CD4-positive, alpha-beta T cell (primary cell): ENCODE data around the gene DNAJC8. TPM values are rescaled to one million over a fixed set of nuclear protein-coding genes. Genes with fewer than 3 reads are reported as not detected.

Source experiments
- ATAC-seq: fragments of 200-7000 bp; cut with Tn5 transposase; one replicate; pipeline ENCODE4 v1.10.0; 2022; ENCODE audit warnings: mild to moderate bottlenecking; ENCODE audit not compliant: poor library complexity
- CTCF ChIA-PET: fragments of 350-600 bp; sonication (Branson Sonifier 250); formaldehyde crosslinking; loops from one replicate; lab custom pipeline; 2021; ENCODE audit warnings: antibody characterized with exemption, inconsistent platforms; lab: Charles Lee
- POLR2A ChIA-PET: fragments of 350-600 bp; sonication (Branson Sonifier 250); formaldehyde crosslinking; loops from one replicate; lab custom pipeline; 2021; ENCODE audit warnings: antibody characterized with exemption, inconsistent platforms; lab: Charles Lee
- DNase-seq, 14 experiments: peaks; one replicate each; pipeline ENCODE4 v3.0.0-alpha.2; 2013 to 2020; ENCODE audit warnings: mixed read lengths in 2 of 14
- H3K27ac ChIP-seq, 2 donors: one replicate each; pipeline versions ENCODE4 v1.5.1 to v1.7.0; 2013; ENCODE audit warnings: low read length in 2 of 2, low read depth in 1 of 2, mild to moderate bottlenecking in 1 of 2
- H3K27me3 ChIP-seq, 2 experiments: 1 replicate in 1 of 2; 2 replicates in 1 of 2; pipeline versions ENCODE4 v1.6.1 to v1.7.0; 2013; ENCODE audit warnings: low read length in 2 of 2, control low read depth in 1 of 2, mild to moderate bottlenecking in 1 of 2, moderate library complexity in 1 of 2; ENCODE audit not compliant: insufficient read depth in 2 of 2, control insufficient read depth in 1 of 2
- H3K36me3 ChIP-seq: one replicate; pipeline ENCODE4 v1.6.1; 2013; ENCODE audit warnings: low read length, control low read depth; ENCODE audit not compliant: insufficient read depth
- H3K4me1 ChIP-seq: one replicate; pipeline ENCODE4 v1.6.1; 2013; ENCODE audit warnings: low read length, control low read depth; ENCODE audit not compliant: insufficient read depth
- H3K4me3 ChIP-seq: one replicate; pipeline ENCODE4 v1.5.1; 2013; ENCODE audit warnings: mild to moderate bottlenecking, low read length, moderate library complexity
- H3K9me3 ChIP-seq, 2 experiments: 1 replicate in 1 of 2; 2 replicates in 1 of 2; pipeline versions ENCODE4 v1.6.1 to v1.7.0; 2013; ENCODE audit warnings: low read length in 2 of 2, mild to moderate bottlenecking in 2 of 2, control low read depth in 1 of 2, moderate library complexity in 1 of 2; ENCODE audit not compliant: control insufficient read depth in 1 of 2, insufficient read depth in 1 of 2
- H3K27ac Mint-ChIP-seq: one replicate; pipeline ENCODE4 v1.8.0; 2020; ENCODE audit warnings: mixed read lengths
- H3K27me3 Mint-ChIP-seq: one replicate; pipeline ENCODE4 v1.8.0; 2021; ENCODE audit warnings: mixed read lengths
- H3K36me3 Mint-ChIP-seq: one replicate; pipeline ENCODE4 v1.8.0; 2021; ENCODE audit warnings: low read depth, mixed read lengths
- H3K4me1 Mint-ChIP-seq: one replicate; pipeline ENCODE4 v1.8.0; 2021; ENCODE audit warnings: low read depth, mixed read lengths
- H3K4me3 Mint-ChIP-seq: one replicate; pipeline ENCODE4 v1.8.0; 2020; ENCODE audit warnings: mild to moderate bottlenecking, mixed read lengths
- H3K9me3 Mint-ChIP-seq: one replicate; pipeline ENCODE4 v1.8.0; 2020; ENCODE audit warnings: mixed read lengths
- CTCF ChIP-seq: fragments of 200-600 bp; IDR thresholded peaks from one replicate; pipeline ENCODE4 v1.8.0; 2022; ENCODE audit warnings: antibody characterized with exemption, mild to moderate bottlenecking
- intact Hi-C, 2 experiments: fragments of 100-400 bp; cut with DNase I in 1 of 2; cut with micrococcal nuclease in 1 of 2; formaldehyde crosslinking; loops; one replicate each; pipeline versions ENCODE4 v1.15.1 to v1.9.0; 2023 to 2025; cut with DNase I, micrococcal nuclease
- total RNA-seq, 174 experiments: library from RNA in 2 of 174; stranded (reverse) in 2 of 174; gene quantifications; one replicate each; pipeline ENCODE4 v1.2.3 and lab custom pipeline; 2021 to 2026

DNAJC8 gene
- total RNA-seq, 2 experiments from 2014 or later: 56.3 to 56.9 TPM

- H3K4me1 Mint-ChIP-seq: peaks cover 49% of the 10 kb centered on the region
- no peaks in the 10 kb centered on the region for H3K27me3 ChIP-seq
- DNase-seq: peak; percentile 70 to 91 (median 78)
- H3K27me3 Mint-ChIP-seq: no peaks in the 10 kb centered on the region
- no peaks in the 10 kb centered on the region for H3K9me3 Mint-ChIP-seq
- ChIA-PET CTCF (interaction anchor here (0.6 to 3.0 kb wide), 26 partner anchors 10 to 628 kb away, joined by 3 to 47 read pairs (median 4); partner anchors contain the start of genes ATP5IF1, MED18, PHACTR4 and SESN2), POLR2A (interaction anchor here (0.6 to 7.1 kb wide), 16 partner anchors 10 to 400 kb away, joined by 3 to 131 read pairs (median 4); partner anchors contain the start of genes ATP5IF1, DNAJC8, MED18 and RCC1)
- peaks cover 54% of the 10 kb centered on the region for H3K4me1 ChIP-seq
- ATAC-seq: peak; percentile 23
- H3K9me3 ChIP-seq: no peaks in the 10 kb centered on the region
- H3K27ac Mint-ChIP-seq: peak overlapping the region; percentile 86
- intact Hi-C loops: loop anchor here (1.0 to 10.0 kb wide), 13 partner anchors 8 to 934 kb away; partner anchors contain the start of genes MED18 (in 1 of the 2), PHACTR4 (in 1 of the 2), RCC1 (in 1 of the 2) and RNU11 (in 1 of the 2)
- H3K36me3 ChIP-seq: no peaks in the 10 kb centered on the region
- peak; percentile 92 for TF ChIP-seq CTCF
- peak overlapping the region; percentile 78 for H3K4me3 ChIP-seq
- peak overlapping the region; percentile 80 to 99 for H3K27ac ChIP-seq
- H3K36me3 Mint-ChIP-seq: no peaks in the 10 kb centered on the region
- peak overlapping the region; percentile 87 for H3K4me3 Mint-ChIP-seq
These were observed 15.6 kb upstream of the DNAJC8 start for GRCh38 chr1:28248273-28249012.

GRCh38 chr1:28247612-28248272 lies 14.9 kb upstream of the DNAJC8 start:
- H3K4me1 ChIP-seq: peaks cover 61% of the 10 kb centered on the region
- H3K36me3 ChIP-seq: no peaks in the 10 kb centered on the region
- TF ChIP-seq CTCF: no peak
- no peaks in the 10 kb centered on the region for H3K9me3 ChIP-seq
- intact Hi-C loops: loop anchor here (1.0 to 10.0 kb wide), 17 partner anchors 9 to 935 kb away; partner anchors contain the start of genes DNAJC8 (in 1 of the 2), MED18 (in 1 of the 2), PHACTR4 (in 1 of the 2) and RCC1 (in 1 of the 2)
- DNase-seq (peak in 3 of 14 experiments; percentile 22 to 49 (median 48)), ATAC-seq (no peak)
- no peaks in the 10 kb centered on the region for H3K9me3 Mint-ChIP-seq
- no peaks in the 10 kb centered on the region for H3K36me3 Mint-ChIP-seq
- ChIA-PET POLR2A (interaction anchor here (0.7 to 7.1 kb wide), 10 partner anchors 11 to 395 kb away, joined by 3 to 131 read pairs (median 6); partner anchors contain the start of genes ATP5IF1, DNAJC8, EYA3 and MED18), CTCF (interaction anchor here (0.7 to 3.0 kb wide), 23 partner anchors 10 to 629 kb away, joined by 3 to 47 read pairs (median 5); partner anchors contain the start of genes ATP5IF1, MED18, PHACTR4 and SESN2)
- peaks cover 55% of the 10 kb centered on the region for H3K4me1 Mint-ChIP-seq
- H3K4me3 ChIP-seq: peak overlapping the region; percentile 78
- H3K27ac ChIP-seq: peak overlapping the region; percentile 80 to 99
- H3K27me3 Mint-ChIP-seq: no peaks in the 10 kb centered on the region
- H3K4me3 Mint-ChIP-seq: peak overlapping the region; percentile 87
- no peaks in the 10 kb centered on the region for H3K27me3 ChIP-seq
- H3K27ac Mint-ChIP-seq: peak overlapping the region; percentile 86

GRCh38 chr1:28246427-28246832 lies 13.6 kb upstream of the DNAJC8 start:
- ATAC-seq (peak; percentile 43), DNase-seq (peak in 7 of 14 experiments; percentile 16 to 93 (median 47))
- H3K9me3 ChIP-seq: no peaks in the 10 kb centered on the region
- Mint-ChIP-seq H3K4me1 (peaks cover 56% of the 10 kb centered on the region), H3K9me3 (no peaks in the 10 kb centered on the region), H3K27me3 (no peaks in the 10 kb centered on the region), H3K4me3 (peak overlapping the region; percentile 87), H3K36me3 (no peaks in the 10 kb centered on the region), H3K27ac (peak overlapping the region; percentile 86)
- no peaks in the 10 kb centered on the region for H3K27me3 ChIP-seq
- ChIA-PET POLR2A (interaction anchor here (0.5 to 7.1 kb wide), 19 partner anchors 9 to 1356 kb away, joined by 3 to 131 read pairs (median 4); partner anchors contain the start of genes ATP5IF1, DNAJC8, EYA3 and GMEB1), CTCF (interaction anchor here (1.1 to 1.3 kb wide), 3 partner anchors 11 to 83 kb away, joined by 3 to 8 read pairs (median 8); partner anchors contain the start of genes ATP5IF1 and MED18)
- H3K36me3 ChIP-seq: peaks cover 4% of the 10 kb centered on the region
- intact Hi-C loops: loop anchor here (1.0 to 10.0 kb wide), 12 partner anchors 10 to 936 kb away; partner anchors contain the start of genes ATP5IF1 (in 1 of the 2), DNAJC8 (in 1 of the 2), PHACTR4 (in 1 of the 2) and RCC1 (in 1 of the 2)
- peak overlapping the region; percentile 96 to 99 for H3K27ac ChIP-seq
- TF ChIP-seq CTCF: no peak
- H3K4me3 ChIP-seq: peak overlapping the region; percentile 78
- peaks cover 71% of the 10 kb centered on the region for H3K4me1 ChIP-seq
